ENCODE data around the gene ZBTB12. TPM values are rescaled to one million over a fixed set of nuclear protein-coding genes. Genes with fewer than 3 reads are reported as not detected.

Gene ZBTB12
- total RNA-seq, 1 experiment from 2014 or later: 9.3 TPM

- no peak overlapping the region for H3K4me3 ChIP-seq
- no peaks in the 10 kb centered on the region for H3K36me3 ChIP-seq
- H3K27me3 ChIP-seq: no peaks in the 10 kb centered on the region
- no peak for DNase-seq
- no peaks in the 10 kb centered on the region for H3K9me3 ChIP-seq
Observed at GRCh38 chr6:31850765-31851484, 51.0 kb downstream of the ZBTB12 start.

Other genes with a start within 250 kb of the ZBTB12 start
- 82.2 and 194 TPM in 2 replicates for gene BAG6, start 249.4 kb downstream of the ZBTB12 start, total RNA-seq (2014; rRNA removed; shearing (Covaris generic); ENCODE audit: low replicate concordance)
- gene APOM, start 246.2 kb downstream of the ZBTB12 start, total RNA-seq (2014; rRNA removed; shearing (Covaris generic); ENCODE audit: low replicate concordance): 0.56 TPM in 1 of 2 replicates, not detected in the other
- gene C6orf47, start 241.3 kb downstream of the ZBTB12 start, total RNA-seq (2014; rRNA removed; shearing (Covaris generic); ENCODE audit: low replicate concordance): 5.9 and 6.5 TPM in 2 replicates
- 21.4 and 24.2 TPM in 2 replicates for gene GPANK1, start 237.1 kb downstream of the ZBTB12 start, total RNA-seq (2014; rRNA removed; shearing (Covaris generic); ENCODE audit: low replicate concordance)
- gene CSNK2B, start 236.0 kb downstream of the ZBTB12 start, total RNA-seq (2014; rRNA removed; shearing (Covaris generic); ENCODE audit: low replicate concordance): 88.8 and 99.8 TPM in 2 replicates
- gene LY6G5B, start 232.1 kb downstream of the ZBTB12 start, total RNA-seq (2014; rRNA removed; shearing (Covaris generic); ENCODE audit: low replicate concordance): 0.42 and 1.1 TPM in 2 replicates
- not detected in 2 replicates for gene LY6G5C, start 221.0 kb downstream of the ZBTB12 start, total RNA-seq (2014; rRNA removed; shearing (Covaris generic); ENCODE audit: low replicate concordance)
- 19.4 and 43.4 TPM in 2 replicates for gene ABHD16A, start 198.8 kb downstream of the ZBTB12 start, total RNA-seq (2014; rRNA removed; shearing (Covaris generic); ENCODE audit: low replicate concordance)
- gene LY6G6F, start 195.2 kb downstream of the ZBTB12 start, total RNA-seq (2014; rRNA removed; shearing (Covaris generic); ENCODE audit: low replicate concordance): not detected in 2 replicates
- not detected in 2 replicates for gene LY6G6D, start 186.7 kb downstream of the ZBTB12 start, total RNA-seq (2014; rRNA removed; shearing (Covaris generic); ENCODE audit: low replicate concordance)
- gene LY6G6C, start 180.3 kb downstream of the ZBTB12 start, total RNA-seq (2014; rRNA removed; shearing (Covaris generic); ENCODE audit: low replicate concordance): not detected in 2 replicates
- gene MPIG6B, start 178.7 kb downstream of the ZBTB12 start, total RNA-seq (2014; rRNA removed; shearing (Covaris generic); ENCODE audit: low replicate concordance): not detected in 2 replicates
- 24.6 and 31.9 TPM in 2 replicates for gene DDAH2, start 172.8 kb downstream of the ZBTB12 start, total RNA-seq (2014; rRNA removed; shearing (Covaris generic); ENCODE audit: low replicate concordance)
- gene CLIC1, start 165.6 kb downstream of the ZBTB12 start, total RNA-seq (2014; rRNA removed; shearing (Covaris generic); ENCODE audit: low replicate concordance): 571 and 764 TPM in 2 replicates
- 3.1 and 6.3 TPM in 2 replicates for gene MSH5, start 162.1 kb downstream of the ZBTB12 start, total RNA-seq (2014; rRNA removed; shearing (Covaris generic); ENCODE audit: low replicate concordance)
- 2.5 TPM in 1 of 2 replicates, not detected in the other for gene SAPCD1, start 139.4 kb downstream of the ZBTB12 start, total RNA-seq (2014; rRNA removed; shearing (Covaris generic); ENCODE audit: low replicate concordance)
- gene VWA7, start 124.8 kb downstream of the ZBTB12 start, total RNA-seq (2014; rRNA removed; shearing (Covaris generic); ENCODE audit: low replicate concordance): 0.13 and 0.84 TPM in 2 replicates
- 58.8 and 107 TPM in 2 replicates for gene VARS1, start 106.3 kb downstream of the ZBTB12 start, total RNA-seq (2014; rRNA removed; shearing (Covaris generic); ENCODE audit: low replicate concordance)
- 57.0 and 58.4 TPM in 2 replicates for gene LSM2, start 95.1 kb downstream of the ZBTB12 start, total RNA-seq (2014; rRNA removed; shearing (Covaris generic); ENCODE audit: low replicate concordance)
- 0.33 and 0.39 TPM in 2 replicates for gene HSPA1L, start 86.8 kb downstream of the ZBTB12 start, total RNA-seq (2014; rRNA removed; shearing (Covaris generic); ENCODE audit: low replicate concordance)
- gene HSPA1A, start 86.5 kb downstream of the ZBTB12 start, total RNA-seq (2014; rRNA removed; shearing (Covaris generic); ENCODE audit: low replicate concordance): 32.5 and 71.8 TPM in 2 replicates
- 48.7 and 72.1 TPM in 2 replicates for gene HSPA1B, start 74.3 kb downstream of the ZBTB12 start, total RNA-seq (2014; rRNA removed; shearing (Covaris generic); ENCODE audit: low replicate concordance)
- gene NEU1, start 39.3 kb downstream of the ZBTB12 start, total RNA-seq (2014; rRNA removed; shearing (Covaris generic); ENCODE audit: low replicate concordance): 11.7 and 14.6 TPM in 2 replicates
- not detected in 2 replicates for gene SLC44A4, start 23.1 kb downstream of the ZBTB12 start, total RNA-seq (2014; rRNA removed; shearing (Covaris generic); ENCODE audit: low replicate concordance)
- 30.4 and 38.9 TPM in 2 replicates for gene EHMT2, start 4.4 kb downstream of the ZBTB12 start, total RNA-seq (2014; rRNA removed; shearing (Covaris generic); ENCODE audit: low replicate concordance)
- gene C2, start 25.6 kb upstream of the ZBTB12 start, total RNA-seq (2014; rRNA removed; shearing (Covaris generic); ENCODE audit: low replicate concordance): 0.13 and 0.20 TPM in 2 replicates
- gene CFB, start 44.0 kb upstream of the ZBTB12 start, total RNA-seq (2014; rRNA removed; shearing (Covaris generic); ENCODE audit: low replicate concordance): 2.2 and 6.9 TPM in 2 replicates
- gene NELFE, start 56.9 kb upstream of the ZBTB12 start, total RNA-seq (2014; rRNA removed; shearing (Covaris generic); ENCODE audit: low replicate concordance): 111 and 131 TPM in 2 replicates
- 22.9 and 25.2 TPM in 2 replicates for gene SKIC2, start 57.1 kb upstream of the ZBTB12 start, total RNA-seq (2014; rRNA removed; shearing (Covaris generic); ENCODE audit: low replicate concordance)
- gene DXO, start 70.1 kb upstream of the ZBTB12 start, total RNA-seq (2014; rRNA removed; shearing (Covaris generic); ENCODE audit: low replicate concordance): 9.8 and 13.7 TPM in 2 replicates
- gene C4A, start 80.0 kb upstream of the ZBTB12 start, total RNA-seq (2014; rRNA removed; shearing (Covaris generic); ENCODE audit: low replicate concordance): 0.26 TPM in 1 of 2 replicates, not detected in the other
- gene C4B, start 112.7 kb upstream of the ZBTB12 start, total RNA-seq (2014; rRNA removed; shearing (Covaris generic); ENCODE audit: low replicate concordance): 0.26 and 0.81 TPM in 2 replicates
- not detected in 2 replicates for gene CYP21A2, start 136.3 kb upstream of the ZBTB12 start, total RNA-seq (2014; rRNA removed; shearing (Covaris generic); ENCODE audit: low replicate concordance)
- gene TNXB, start 207.3 kb upstream of the ZBTB12 start, total RNA-seq (2014; rRNA removed; shearing (Covaris generic); ENCODE audit: low replicate concordance): 0.44 and 3.6 TPM in 2 replicates
- 2.9 and 7.5 TPM in 2 replicates for gene ATF6B, start 226.2 kb upstream of the ZBTB12 start, total RNA-seq (2014; rRNA removed; shearing (Covaris generic); ENCODE audit: low replicate concordance)
- gene FKBPL, start 228.2 kb upstream of the ZBTB12 start, total RNA-seq (2014; rRNA removed; shearing (Covaris generic); ENCODE audit: low replicate concordance): 4.0 and 13.0 TPM in 2 replicates
- gene PRRT1, start 249.9 kb upstream of the ZBTB12 start, total RNA-seq (2014; rRNA removed; shearing (Covaris generic); ENCODE audit: low replicate concordance): not detected in 2 replicates